K562 (cell line): ENCODE results near the gene RNF214. TPM values are rescaled to one million over a fixed set of nuclear protein-coding genes. Genes with fewer than 3 reads are reported as not detected.

Source experiments
- ATAC-seq: fragments of 200-7000 bp; cut with Tn5 transposase; 3 replicates; pipeline ENCODE4 v1.9.1; 2020; ENCODE audit warnings: moderate library complexity
- BruUV-seq: library from RNA; stranded (reverse); fragments of 400-500 nt; replicated peaks from 2 replicates; lab custom pipeline; 2021; lab: Mats Ljungman, UMichigan
- CTCF ChIA-PET: fragments of 300-600 bp; formaldehyde crosslinking; extraction: SDS; loops from one replicate; lab custom pipeline; 2021; ENCODE audit warnings: low intra/inter-chr PET ratio; lab: Yijun Ruan, JAX
- POLR2A ChIA-PET: fragments of 300-600, 350-650 bp; sonication (Branson Sonifier 250); formaldehyde crosslinking; extraction: SDS; loops from one replicate; lab custom pipeline; 2021; ENCODE audit warnings: antibody characterized with exemption, inconsistent platforms; lab: Yijun Ruan, JAX
- DNase-seq, 4 experiments: peaks; one replicate each; pipeline versions ENCODE4 v3.0.0 to v3.0.0-alpha.2; 2011 to 2018; ENCODE audit warnings: low spot score in 3 of 4, mixed read lengths in 3 of 4; ENCODE audit errors: extremely low read depth in 1 of 4
- FAIRE-seq: peaks from 2 replicates; lab custom pipeline; 2011; peaks lifted over from hg19 to GRCh38; lab: Jason Lieb, UNC
- H2AFZ ChIP-seq: 2 replicates; pipeline ENCODE4 v1.6.0; 2011; ENCODE audit warnings: low read depth, low read length, control low read depth, inconsistent platforms
- H3K27ac ChIP-seq: fragments of 200-600 bp; 3 replicates; pipeline ENCODE4 v1.8.0; 2011; ENCODE audit warnings: low read depth, mild to moderate bottlenecking, control low read depth, inconsistent platforms, low read length, moderate library complexity, mixed read lengths; ENCODE audit errors: extremely low read depth
- H3K27me3 ChIP-seq, 2 experiments: fragments of 300-600 bp in 1 of 2; 2 replicates in 1 of 2; 3 replicates in 1 of 2; pipeline versions ENCODE4 v1.6.0 to v1.8.0; 2011; ENCODE audit warnings: inconsistent platforms in 2 of 2, low read length in 2 of 2, mild to moderate bottlenecking in 1 of 2, mixed read lengths in 1 of 2, moderate library complexity in 1 of 2; ENCODE audit not compliant: control insufficient read depth in 2 of 2, insufficient read depth in 2 of 2
- H3K36me3 ChIP-seq: fragments of 300-600 bp; 3 replicates; pipeline ENCODE4 v1.8.0; 2011; ENCODE audit warnings: mild to moderate bottlenecking, low read length, inconsistent platforms; ENCODE audit not compliant: control insufficient read depth, insufficient read depth
- H3K4me1 ChIP-seq, 2 experiments: fragments of 200-600 bp in 1 of 2; replicated peaks in 1 of 2; 2 replicates in 1 of 2; 3 replicates in 1 of 2; pipeline versions ENCODE4 v1.5.1 to v1.8.0; 2011; ENCODE audit warnings: inconsistent platforms in 2 of 2, low read length in 2 of 2, mild to moderate bottlenecking in 1 of 2, mixed read lengths in 1 of 2, moderate library complexity in 1 of 2; ENCODE audit not compliant: control insufficient read depth in 2 of 2, insufficient read depth in 2 of 2
- H3K4me2 ChIP-seq: 2 replicates; pipeline ENCODE4 v1.6.1; 2011; ENCODE audit warnings: low read length, control low read depth, inconsistent platforms, mixed read lengths; ENCODE audit not compliant: insufficient read depth
- H3K4me3 ChIP-seq: fragments of 200-600 bp; sonication (generic), shearing (Covaris generic); 2 replicates; pipeline ENCODE4 v1.5.1; 2016; ENCODE audit warnings: control low read depth, inconsistent platforms
- H3K79me2 ChIP-seq: fragments of 200-600 bp; 3 replicates; pipeline ENCODE4 v1.8.0; 2011; ENCODE audit warnings: low read length, inconsistent platforms; ENCODE audit not compliant: control insufficient read depth, insufficient read depth
- H3K9ac ChIP-seq, 2 experiments: 2 replicates each; pipeline versions ENCODE4 v1.6.0 to v1.6.1; 2011; ENCODE audit warnings: low read depth in 2 of 2, low read length in 2 of 2, control low read depth in 1 of 2, inconsistent platforms in 1 of 2, mild to moderate bottlenecking in 1 of 2, mixed read lengths in 1 of 2; ENCODE audit not compliant: insufficient read depth in 1 of 2
- H3K9me1 ChIP-seq: one replicate; pipeline ENCODE4 v1.6.0; 2011; ENCODE audit warnings: inconsistent platforms, mild to moderate bottlenecking, low read length, moderate library complexity; ENCODE audit not compliant: control insufficient read depth, insufficient read depth
- H3K9me3 ChIP-seq: replicated peaks from 2 replicates; pipeline ENCODE4 v1.5.1; 2011; ENCODE audit warnings: low read depth, low read length, inconsistent platforms; ENCODE audit not compliant: control insufficient read depth, insufficient read depth
- H4K20me1 ChIP-seq: replicated peaks from 2 replicates; pipeline ENCODE4 v1.6.1; 2011; ENCODE audit warnings: low read length, inconsistent platforms, mixed read lengths; ENCODE audit not compliant: control insufficient read depth, insufficient read depth
- GATAD2B ChIP-seq: fragments of 450-650 bp; IDR thresholded peaks from 2 replicates; pipeline ENCODE4 v1.6.1; 2017; ENCODE audit warnings: mild to moderate bottlenecking, borderline replicate concordance
- HOMEZ ChIP-seq: fragments of 250-450 bp; sonication (Bioruptor Pico); IDR thresholded peaks from 2 replicates; pipeline ENCODE4 v1.4.0; 2020; ENCODE audit warnings: mild to moderate bottlenecking, moderate library complexity
- MXI1 ChIP-seq: IDR thresholded peaks from 2 replicates; pipeline ENCODE4 v1.6.1; 2011; ENCODE audit warnings: low read depth, mild to moderate bottlenecking, improper control_type of control experiment, low read length
- SIX5 ChIP-seq, 2 experiments: IDR thresholded peaks; 2 replicates each; pipeline ENCODE4 v1.6.1; 2011; ENCODE audit warnings: low read length in 2 of 2, borderline replicate concordance in 1 of 2, low read depth in 1 of 2, mild to moderate bottlenecking in 1 of 2, moderate library complexity in 1 of 2; ENCODE audit not compliant: insufficient read depth in 1 of 2
- ZNF212 ChIP-seq: fragments of 450-650 bp; formaldehyde crosslinking; IDR thresholded peaks from 2 replicates; pipeline ENCODE4 v1.4.0; 2020; ENCODE audit warnings: mild to moderate bottlenecking
- WGBS: fragments of 100-300 bp; shearing (Covaris generic); methylation state at CpG from one replicate; pipeline ENCODE4 v1.1.6; 2016; ENCODE audit warnings: low coverage, mixed read lengths; ENCODE audit not compliant: insufficient coverage; ENCODE audit errors: missing lambda C conversion rate; 5-methylcytosine and 5-hydroxymethylcytosine counted together
- in situ Hi-C: fragments of 300-500 bp; cut with MboI; formaldehyde crosslinking; loops from 4 replicates; pipeline ENCODE4 v1.15.0; 2018; ENCODE audit warnings: inconsistent platforms, mixed read lengths
- intact Hi-C: fragments of 100-400 bp; cut with micrococcal nuclease; formaldehyde crosslinking; loops from 2 replicates; pipeline ENCODE4 v1.14.2; 2022
- polyA plus RNA-seq, 8 experiments: library from polyadenylated mRNA; depleted of rRNA in 4 of 8; stranded (reverse) in 5 of 8; unstranded in 3 of 8; fragments of >200 nt; fragmentation: Nextera tagmentation in 2 of 8; fragmentation: Illumina TruSeq in 1 of 8; extraction: Ambion mirVana in 2 of 8; extraction: Trizol in 1 of 8; gene quantifications; 2 replicates each; pipeline versions ENCODE4 v1.2.1 to v1.2.3, GENCODE V29; 2011 to 2014; ENCODE audit warnings: inconsistent platforms in 1 of 8, missing spikeins in 1 of 8
- total RNA-seq, 7 experiments: library from RNA; depleted of rRNA in 6 of 7; stranded (reverse); fragments of >200 nt in 6 of 7; fragmentation: Illumina TruSeq in 2 of 7; extraction: Trizol in 2 of 7; gene quantifications; 2 replicates each; pipeline versions ENCODE4 v1.2.1 to v1.2.3, GENCODE V29; 2011 to 2021; ENCODE audit warnings: low replicate concordance in 1 of 7

Gene RNF214
- total and polyA plus RNA-seq, 9 of the 15 experiments (the other 6 are each of a cell fraction or from before 2014, with no cell fraction given) = 6.6 to 24.8 (median 11.9) TPM

GRCh38 chr11:117278347-117278746, 45.9 kb downstream of the RNF214 start:
- DNase-seq (no peak), FAIRE-seq (no peak), ATAC-seq (no peak)
- Histone ChIP-seq H3K27ac (no peak overlapping the region), H4K20me1 (no peaks in the 10 kb centered on the region), H3K9ac (no peak overlapping the region), H3K9me1 (no peaks in the 10 kb centered on the region), H3K27me3 (no peaks in the 10 kb centered on the region), H3K4me2 (no peak overlapping the region), H2AFZ (no peak overlapping the region), H3K79me2 (no peaks in the 10 kb centered on the region), H3K4me1 (peaks cover 0 to 5% of the 10 kb centered on the region in 2 experiments; a peak in 3 of 5 replicates), H3K36me3 (peaks cover 27% of the 10 kb centered on the region), H3K4me3 (no peak overlapping the region), H3K9me3 (no peaks in the 10 kb centered on the region)
- WGBS = 53% methylated on average over 2 of the region's 2 CpGs
- TF ChIP-seq SIX5 (IDR thresholded peaks at IDR 0.05; ENCODE audit: borderline replicate concordance in 1 of 2, insufficient read depth in 1 of 2, low read depth in 1 of 2, low read length in 2 of 2) (no peak), ZNF212 (CRISPR knock-in tag) (no peak), GATAD2B (no peak), MXI1 (no peak), HOMEZ (no peak)
- CTCF ChIA-PET = no interaction called here
- no TSS peak for BruUV-seq
- in situ Hi-C loops = no loop called here
- POLR2A ChIA-PET = interaction anchor here (0.6 to 1.2 kb wide), 2 partner anchors 10 to 1252 kb away, joined by 3 read pairs; partner anchors contain the start of gene TMEM25
- intact Hi-C loops = no loop called here
